Effector CD4-positive, alpha-beta T cell (primary cell): ENCODE results near the gene CPS1.
A peak's percentile ranks its signal among the peaks of the same experiment; 100 is the strongest.

ENCODE experiments used
- DNase-seq: peaks from one replicate; pipeline ENCODE4 v3.0.0-alpha.2; 2020
- total RNA-seq: gene quantifications from one replicate; lab custom pipeline; 2026; lab: John Stamatoyannopoulos, UW

The CPS1 gene
- total RNA-seq = 2.4 reads per million, percentile 7 among the genes with 10 or more reads in this experiment

- no peak for DNase-seq
Measured at GRCh38 chr2:210556329-210556980, at the start of gene CPS1. Gene CPS1 (plus strand): TSS chr2:210556599. CDS start chr2:210556734, 135 bp downstream.

- no peak for DNase-seq
Measured at GRCh38 chr2:210515911-210516310, 40.5 kb upstream of the CPS1 start.

GRCh38 chr2:210517264-210517663, 39.1 kb upstream of the CPS1 start:
- DNase-seq = no peak

GRCh38 chr2:210519594-210519993, 36.8 kb upstream of the CPS1 start:
- no peak for DNase-seq

- no peak for DNase-seq
Measured at GRCh38 chr2:210522399-210522798, 34.0 kb upstream of the CPS1 start.

GRCh38 chr2:210523650-210524289, 32.6 kb upstream of the CPS1 start:
- DNase-seq = no peak

GRCh38 chr2:210524533-210524932, 31.9 kb upstream of the CPS1 start:
- DNase-seq = no peak

GRCh38 chr2:210527286-210527685, 29.1 kb upstream of the CPS1 start:
- no peak for DNase-seq

- no peak for DNase-seq
Measured at GRCh38 chr2:210528716-210529115, 27.7 kb upstream of the CPS1 start.

- DNase-seq = no peak
Measured at GRCh38 chr2:210531050-210531449, 25.3 kb upstream of the CPS1 start.

GRCh38 chr2:210531482-210531881, 24.9 kb upstream of the CPS1 start:
- DNase-seq = no peak

GRCh38 chr2:210533389-210533788, 23.0 kb upstream of the CPS1 start:
- DNase-seq = no peak

GRCh38 chr2:210534879-210535278, 21.5 kb upstream of the CPS1 start:
- no peak for DNase-seq

- DNase-seq = no peak
Measured at GRCh38 chr2:210536973-210537650, 19.3 kb upstream of the CPS1 start.

- no peak for DNase-seq
Measured at GRCh38 chr2:210539035-210539434, 17.4 kb upstream of the CPS1 start.

GRCh38 chr2:210539578-210540416, 16.6 kb upstream of the CPS1 start:
- DNase-seq = no peak

- no peak for DNase-seq
Measured at GRCh38 chr2:210540471-210540870, 15.9 kb upstream of the CPS1 start.

- no peak for DNase-seq
Measured at GRCh38 chr2:210540900-210541289, 15.5 kb upstream of the CPS1 start.

GRCh38 chr2:210541290-210541902, 15.0 kb upstream of the CPS1 start:
- no peak for DNase-seq

- DNase-seq = no peak
Measured at GRCh38 chr2:210544007-210544590, 12.3 kb upstream of the CPS1 start.

- no peak for DNase-seq
Measured at GRCh38 chr2:210544831-210545230, 11.6 kb upstream of the CPS1 start.
